Cardiac septum (tissue), 1 donor: ENCODE measurements around the gene DSC2. TPM values are rescaled to one million over a fixed set of nuclear protein-coding genes. Genes with fewer than 3 reads are reported as not detected.
"Not testable (repeated sequence)": the region's sequence is repeated elsewhere in the genome, so short reads cannot be mapped to it uniquely, and the experiment has no call there.

Experiments
- DNase-seq: peaks from one replicate; pipeline ENCODE4 v3.0.0-alpha.2; 2020; ENCODE audit warnings: low spot score
- intact Hi-C: fragments of 100-400 bp; cut with DNase I; formaldehyde crosslinking; loops from one replicate; pipeline ENCODE4 v1.14.0; 2022
- total RNA-seq: library from RNA; stranded (reverse); fragmentation: NEBNext Ultra II Directional; extraction: Animal tissue kit (Norgen Biotek cat#: 25700); gene quantifications from one replicate; pipeline ENCODE4 v1.2.1, GENCODE V29; 2021
- donor health status: DM: no; HTN: no; CAD: no.

DSC2 gene
- total RNA-seq, 1 donor from 2014 or later = 26.7 TPM

DNA sequence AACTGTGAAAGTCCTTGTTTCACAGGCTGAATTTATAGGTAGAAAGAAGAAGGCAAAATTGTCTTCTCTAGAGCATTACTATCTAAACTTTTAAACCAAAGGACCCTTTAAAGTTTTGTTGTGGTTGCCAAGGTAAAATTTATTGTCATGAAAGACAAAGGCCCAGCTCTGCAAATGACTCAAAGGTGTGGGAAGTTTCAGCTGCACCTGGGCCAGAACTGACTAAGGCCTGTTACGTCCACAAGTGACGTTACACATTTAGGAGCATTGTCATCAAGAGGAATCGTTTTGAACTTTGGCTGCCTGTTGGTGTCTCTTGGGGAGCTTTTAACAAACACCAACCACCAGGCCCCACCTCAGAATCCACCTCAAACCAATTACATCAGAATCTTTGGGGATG, 51.6 kb downstream of the DSC2 start:
- DNase-seq = no peak
- intact Hi-C loops = no loop called here

DNA sequence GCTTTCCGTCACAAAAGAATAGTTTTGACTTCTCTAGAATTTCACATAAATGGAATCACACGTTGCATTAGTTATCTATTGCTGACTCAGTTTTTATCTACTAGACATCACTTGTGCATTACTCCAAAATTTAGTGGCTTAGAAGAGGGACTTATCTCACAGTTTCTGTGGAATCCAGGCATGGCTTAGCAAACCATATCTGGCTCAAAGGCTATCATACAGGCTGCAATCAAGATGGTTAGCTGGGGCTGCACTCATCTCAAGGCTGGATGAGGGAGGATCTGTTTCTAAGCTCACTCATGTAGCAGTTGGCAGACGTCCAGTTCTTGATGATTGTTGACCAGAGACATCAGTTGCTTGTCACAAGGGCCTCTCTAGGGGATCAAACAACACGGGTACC, 53.0 kb downstream of the DSC2 start:
- no peak for DNase-seq
- intact Hi-C loops = no loop called here

DNA sequence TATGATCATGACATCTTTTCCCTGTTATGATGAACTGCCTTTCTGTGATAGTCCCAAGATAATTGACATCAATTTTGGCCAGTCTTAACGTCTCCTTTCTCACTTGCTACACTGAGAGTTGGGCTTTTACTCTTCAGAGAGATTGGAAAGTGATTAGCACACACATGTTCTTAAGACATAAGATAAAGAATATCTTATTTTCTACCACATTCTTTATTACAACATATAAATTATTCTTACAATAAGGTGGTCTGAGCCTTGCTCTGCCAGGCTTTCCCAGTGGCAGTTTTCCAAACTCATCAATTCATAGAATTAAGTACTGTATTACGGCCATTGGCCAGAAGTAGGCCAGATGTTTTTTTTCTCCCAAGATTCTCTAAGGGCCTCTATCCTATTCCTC, 54.0 kb downstream of the DSC2 start:
- intact Hi-C loops = no loop called here
- no peak for DNase-seq

DNA sequence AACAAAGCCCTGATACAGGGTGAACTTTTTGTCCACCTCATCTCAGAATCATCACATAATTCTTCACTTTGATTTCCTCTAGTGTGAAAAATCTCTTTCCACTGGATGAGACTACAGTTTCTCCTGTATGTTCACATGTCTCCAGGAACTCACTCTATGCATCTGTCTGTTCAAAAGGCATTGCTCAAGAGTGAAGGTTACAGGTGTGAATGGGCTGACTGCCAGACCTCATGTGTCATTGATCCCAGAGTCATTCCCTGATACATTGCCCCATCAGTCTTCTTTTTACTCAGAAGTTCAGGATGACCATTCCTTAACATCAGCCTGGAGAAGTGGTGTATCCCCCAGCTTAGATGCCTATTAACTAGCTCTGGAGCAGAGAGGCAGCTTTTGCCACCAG, 55.3 kb downstream of the DSC2 start:
- intact Hi-C loops = no loop called here
- DNase-seq = no peak

DNA sequence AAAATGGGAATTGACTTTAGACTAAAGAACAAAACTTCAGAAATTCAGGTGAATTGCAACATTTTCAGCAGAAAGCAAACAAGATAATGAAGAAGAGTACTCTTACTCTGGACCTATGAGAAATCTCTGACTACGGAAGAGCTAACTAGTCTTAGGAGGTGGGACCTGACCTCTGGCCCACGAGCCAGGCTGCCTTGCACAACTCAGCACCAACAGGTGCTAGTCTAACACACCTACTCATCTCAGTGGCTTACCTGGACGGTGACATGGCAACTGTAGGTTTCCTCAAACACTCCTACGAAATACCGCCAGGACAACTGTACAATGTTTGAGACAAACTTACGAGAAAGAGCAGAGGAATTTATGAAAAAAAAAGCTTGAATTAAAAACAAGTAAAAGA, 56.6 kb downstream of the DSC2 start:
- intact Hi-C loops = no loop called here

DNA sequence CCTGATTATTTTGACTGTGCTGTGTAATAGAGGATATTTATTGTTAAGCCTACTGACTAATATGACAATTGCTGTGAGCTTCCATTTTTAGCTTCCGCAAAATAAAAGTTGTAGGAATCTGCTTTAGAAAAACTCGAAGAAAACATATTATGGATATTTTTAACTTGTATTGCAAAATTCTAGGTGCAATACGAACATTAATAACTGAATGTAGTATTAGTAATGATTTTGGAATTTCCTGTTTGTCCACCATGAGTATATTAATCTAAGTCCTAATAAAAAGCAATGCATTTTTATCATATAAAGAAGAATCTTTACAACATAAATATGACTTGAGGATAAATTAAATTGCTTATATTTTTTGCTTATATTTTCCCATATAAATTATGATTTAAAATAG, 57.3 kb downstream of the DSC2 start:
- intact Hi-C loops = no loop called here
- DNase-seq = no peak

More for the DNA sequence above, 56.6 kb downstream of the DSC2 start:
- no peak for DNase-seq

DNA sequence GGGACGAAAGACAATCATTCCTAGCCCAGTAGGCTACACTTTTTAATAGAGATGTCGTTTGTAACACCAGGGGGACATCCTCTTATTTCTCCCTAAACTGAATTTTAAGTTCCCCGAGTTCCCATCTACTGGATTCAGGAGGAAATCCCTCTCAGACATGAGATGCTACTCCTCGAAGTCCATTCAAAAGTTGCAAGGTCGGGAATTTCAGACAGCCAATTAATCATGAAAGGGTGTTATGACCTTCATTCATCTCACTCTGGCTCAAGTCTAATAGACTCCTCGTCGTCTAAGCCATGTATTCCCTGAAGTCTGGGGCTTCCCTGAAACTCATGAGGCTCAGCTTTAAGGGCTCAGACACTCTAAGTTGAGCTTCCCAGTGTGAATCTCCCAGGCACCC, 58.5 kb downstream of the DSC2 start:
- intact Hi-C loops = no loop called here
- DNase-seq = no peak

DNA sequence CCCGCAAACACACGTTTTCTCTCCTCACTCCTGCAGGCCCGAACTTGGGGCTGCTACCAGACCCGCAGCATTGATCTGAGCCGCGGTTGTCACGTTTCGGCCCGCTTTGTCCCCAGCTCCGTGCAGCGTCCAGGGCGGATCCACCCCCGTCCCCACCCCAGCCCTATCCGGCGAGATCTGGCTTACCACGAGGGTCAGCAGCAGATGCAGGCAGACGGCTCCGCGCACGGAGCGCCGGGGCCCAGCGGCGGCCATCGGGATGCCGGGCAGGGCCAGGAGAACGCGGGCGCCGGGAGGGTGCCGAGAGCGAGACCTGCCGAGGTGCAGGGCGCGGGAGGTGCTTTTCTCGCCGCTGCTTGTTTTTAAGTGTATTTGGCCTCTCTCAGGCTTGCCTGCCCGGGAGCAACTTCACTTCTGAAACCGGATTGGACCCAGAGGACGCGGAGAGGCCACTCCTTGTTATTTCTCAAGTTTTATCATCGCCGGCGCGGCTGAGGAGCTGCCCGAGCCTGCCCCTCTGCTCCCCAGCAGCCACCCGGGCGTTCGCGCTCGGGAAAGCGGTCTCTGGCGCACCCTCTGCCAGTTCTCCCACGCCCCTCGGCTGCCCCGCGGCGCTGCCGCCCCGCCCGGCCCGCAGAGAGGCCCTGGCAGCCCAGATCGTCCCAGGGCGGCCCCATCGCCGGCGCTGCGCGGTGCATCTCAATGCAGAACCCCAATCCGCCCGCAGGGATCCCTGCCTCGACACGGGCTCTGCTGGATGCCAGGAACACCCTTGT, 59.6 kb downstream of the DSC2 start, which contains the start of gene DSC3:
Gene DSC3, minus strand, starts transcription at position 337 of the 776 bp plus-strand sequence. Its CDS starts 82 bp downstream, at position 255.
- DNase-seq = no peak
- intact Hi-C loops = no loop called here

DNA sequence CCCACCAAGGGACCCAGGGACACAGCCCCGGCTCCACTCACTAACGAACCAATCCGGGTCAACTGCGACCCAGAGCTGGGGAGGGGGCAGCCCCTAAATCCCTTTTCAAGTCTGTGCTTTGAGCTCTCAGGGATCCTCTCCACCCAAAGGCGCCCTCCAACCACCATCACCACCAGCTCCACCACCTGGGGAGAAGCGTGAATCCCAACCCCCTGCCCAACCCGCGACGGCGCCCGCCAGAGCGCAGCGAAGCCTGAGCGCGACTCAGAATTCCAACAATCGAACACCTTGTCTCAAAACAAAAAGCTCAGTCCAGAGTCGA, 60.2 kb downstream of the DSC2 start:
- DNase-seq = no peak
- intact Hi-C loops = no loop called here

DNA sequence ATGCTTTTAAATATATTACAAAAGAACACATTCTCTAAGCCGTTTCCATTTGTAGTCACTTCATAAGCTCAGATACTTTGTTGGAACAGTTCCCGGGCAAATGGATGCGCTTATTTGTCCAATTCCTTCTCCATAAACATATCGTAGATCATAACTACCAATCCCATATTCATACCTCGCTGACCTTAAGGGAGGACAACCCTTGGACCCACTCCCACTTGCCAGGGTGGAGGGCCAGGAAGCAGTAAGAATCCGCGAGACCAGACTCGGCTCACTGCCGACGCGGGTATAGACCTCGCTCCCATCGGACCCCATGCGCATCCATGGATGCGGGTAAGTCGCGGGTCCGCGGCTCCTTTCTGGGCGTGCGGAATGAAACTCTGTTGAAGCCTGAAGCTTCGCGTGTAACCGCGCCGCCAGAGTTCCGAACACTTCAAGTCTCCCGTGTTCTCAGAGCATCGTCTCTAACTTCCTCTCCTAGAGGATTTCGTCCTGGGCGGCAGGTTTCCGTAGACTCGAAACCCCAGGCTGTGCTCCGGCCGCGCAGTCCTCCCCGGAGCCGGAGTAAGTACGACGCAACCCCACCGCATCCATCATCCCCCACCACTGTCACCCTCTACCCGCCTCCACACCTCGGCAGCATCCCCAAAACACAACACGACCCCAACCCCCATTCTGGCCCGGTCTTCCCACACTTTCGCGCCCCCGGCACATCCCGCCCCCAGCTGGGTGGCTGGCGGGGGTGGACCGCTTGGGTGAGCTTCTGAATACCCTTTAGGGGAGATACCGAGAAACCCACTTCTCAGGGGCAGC, 60.7 kb downstream of the DSC2 start:
- intact Hi-C loops = no loop called here

DNA sequence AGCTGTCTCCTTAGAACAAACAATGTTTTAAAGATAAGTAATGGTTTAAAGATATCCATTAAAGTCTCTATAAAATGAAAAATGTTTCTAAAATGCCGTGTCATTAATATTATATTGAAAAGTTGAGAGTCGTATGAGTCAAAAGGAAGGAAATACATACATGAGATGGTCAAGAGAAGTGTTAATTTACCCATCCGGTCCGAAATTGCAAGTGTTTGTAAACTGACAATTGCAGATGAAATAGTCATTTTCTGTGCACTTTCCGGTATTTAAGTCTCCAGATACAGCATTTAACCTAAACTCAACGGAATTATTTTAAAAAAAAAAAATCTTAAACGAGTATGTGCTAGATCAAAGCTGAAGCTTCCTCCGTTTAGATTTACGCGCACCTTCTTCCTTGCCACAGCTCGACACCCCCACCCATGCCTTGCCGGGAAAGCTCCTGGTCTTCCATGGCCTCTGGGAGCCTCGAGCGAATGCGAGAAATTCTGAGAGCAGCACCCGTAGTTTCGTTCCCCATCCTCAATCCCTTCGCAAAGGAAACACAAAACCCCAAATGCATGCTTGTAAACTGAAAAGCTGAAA, 61.4 kb downstream of the DSC2 start:
- no peak for DNase-seq
- intact Hi-C loops = no loop called here

More for the DNA sequence above, 60.7 kb downstream of the DSC2 start:
- no peak for DNase-seq

DNA sequence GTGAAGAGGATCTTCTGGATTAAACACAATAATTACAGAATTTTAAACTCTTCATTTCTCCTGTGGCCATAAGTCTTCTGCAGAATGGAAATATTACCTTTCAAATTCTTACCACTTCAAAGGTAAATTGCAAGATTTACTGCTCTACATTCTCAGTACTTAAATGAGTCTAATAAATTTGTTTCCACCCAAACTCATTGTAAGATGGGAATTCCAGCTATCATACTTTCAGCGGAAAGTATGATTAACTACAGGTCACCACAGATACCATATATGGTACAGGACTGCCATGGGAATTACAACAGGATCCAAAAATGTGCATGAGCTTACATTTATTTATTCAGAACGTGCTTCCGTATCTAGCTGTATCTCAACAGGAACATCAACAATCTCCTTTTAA, 62.8 kb downstream of the DSC2 start:
- intact Hi-C loops = no loop called here

DNA sequence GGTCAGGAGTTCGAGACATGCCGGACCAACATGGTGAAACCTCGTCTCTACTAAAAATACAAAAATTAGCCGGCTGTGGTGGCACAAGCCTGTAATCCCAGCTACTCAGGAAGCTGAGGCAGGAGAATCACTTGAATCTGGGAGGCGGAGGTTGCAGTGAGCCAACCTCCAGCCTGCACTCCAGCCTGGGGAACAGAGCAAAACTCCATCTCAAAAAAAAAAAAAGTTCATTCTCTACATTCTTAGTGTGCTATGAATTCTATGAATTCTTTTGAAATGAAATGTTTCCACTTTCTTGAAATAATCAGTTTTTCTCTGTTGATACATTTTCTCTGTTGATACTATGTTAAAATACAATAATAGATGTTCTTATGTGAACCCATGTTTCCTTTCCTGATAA, 64.5 kb downstream of the DSC2 start:
- DNase-seq, intact Hi-C loops: not testable (repeated sequence)

More for the DNA sequence above, 62.8 kb downstream of the DSC2 start:
- no peak for DNase-seq

DNA sequence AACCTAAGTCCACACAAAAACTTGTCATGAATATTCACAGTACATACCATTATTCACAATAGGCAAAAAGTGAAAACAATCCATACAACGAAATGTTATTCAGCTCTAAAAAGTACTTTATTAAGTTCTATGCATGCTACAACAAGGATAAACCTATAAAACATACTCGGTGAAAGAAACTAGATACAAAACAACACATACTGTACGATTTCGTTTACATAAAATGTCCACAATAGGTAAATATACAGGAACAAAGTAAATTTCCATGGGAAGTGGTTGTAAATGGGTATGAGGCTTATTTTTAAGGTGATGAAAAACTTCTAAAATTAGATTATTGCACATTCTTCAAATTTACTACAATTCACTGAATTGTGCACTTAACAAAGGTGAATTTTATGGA, 67.7 kb downstream of the DSC2 start:
- DNase-seq = no peak
- intact Hi-C loops = no loop called here

DNA sequence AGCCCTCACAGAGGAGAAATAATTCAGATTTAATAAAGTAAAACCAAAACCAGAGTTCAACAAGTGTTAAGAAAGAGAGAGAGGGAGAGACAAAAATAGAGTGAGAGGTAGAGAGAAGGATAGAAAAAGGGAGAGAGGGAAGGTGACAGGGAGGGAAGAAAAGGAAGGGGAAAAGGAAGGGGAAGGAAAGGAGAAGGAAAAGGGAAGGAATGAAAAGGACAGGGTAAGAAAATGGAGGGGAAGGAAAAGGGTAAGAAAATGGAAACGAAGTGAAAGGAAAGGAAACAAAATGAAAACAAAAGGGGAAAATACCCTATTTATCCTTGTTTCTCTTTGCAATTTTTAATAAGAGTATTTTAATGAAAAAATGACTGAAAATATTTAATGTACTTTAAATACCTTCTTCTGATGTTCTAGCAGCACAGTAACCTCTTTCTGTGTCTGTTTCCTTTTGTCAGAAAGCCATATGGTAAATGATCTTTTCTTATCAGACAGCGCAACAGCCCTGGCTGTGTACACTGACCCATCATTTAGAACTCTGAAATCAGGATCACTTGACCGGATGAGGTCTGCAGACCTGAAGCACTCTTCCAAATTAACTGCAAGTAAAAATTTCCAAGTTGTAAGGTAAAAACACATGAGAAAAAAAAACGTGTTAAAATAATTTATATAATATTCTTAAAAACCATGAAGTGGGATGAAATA, 71.5 kb downstream of the DSC2 start:
- intact Hi-C loops = no loop called here
- no peak for DNase-seq

DNA sequence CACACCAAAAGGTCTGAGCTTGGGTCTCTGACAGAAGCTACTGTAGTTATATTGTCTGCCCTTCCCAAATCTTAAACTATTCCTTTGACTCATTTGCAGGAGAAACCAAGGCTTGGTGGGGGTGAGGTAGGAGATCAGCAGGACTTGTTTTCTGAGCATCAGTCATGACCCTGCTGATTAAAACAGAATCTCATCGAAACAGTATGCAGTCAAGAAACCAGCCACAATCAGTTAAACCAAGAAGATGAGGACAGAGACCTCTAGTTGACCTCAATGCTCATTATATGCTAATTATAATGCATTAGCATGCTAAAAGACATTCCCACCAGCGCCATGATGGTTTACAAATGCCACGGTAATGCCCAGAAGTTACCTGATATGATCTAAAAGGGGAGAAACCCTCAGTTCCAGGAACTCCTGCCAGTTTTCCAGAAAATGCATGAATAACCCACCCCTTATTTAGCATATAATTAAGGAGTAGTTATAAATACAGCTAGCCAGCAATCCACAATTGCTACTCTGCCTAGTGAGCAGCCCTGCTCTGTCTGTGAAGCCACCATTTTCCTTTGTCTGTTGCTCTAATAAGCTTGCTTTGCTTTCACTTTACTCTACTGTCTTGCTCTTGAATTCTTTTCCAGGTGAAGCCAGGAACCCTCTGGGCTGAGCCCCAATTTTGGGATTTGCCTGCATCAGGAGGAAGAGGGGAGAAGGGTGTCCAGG, 86.3 kb downstream of the DSC2 start:
- intact Hi-C loops = no loop called here

DNA sequence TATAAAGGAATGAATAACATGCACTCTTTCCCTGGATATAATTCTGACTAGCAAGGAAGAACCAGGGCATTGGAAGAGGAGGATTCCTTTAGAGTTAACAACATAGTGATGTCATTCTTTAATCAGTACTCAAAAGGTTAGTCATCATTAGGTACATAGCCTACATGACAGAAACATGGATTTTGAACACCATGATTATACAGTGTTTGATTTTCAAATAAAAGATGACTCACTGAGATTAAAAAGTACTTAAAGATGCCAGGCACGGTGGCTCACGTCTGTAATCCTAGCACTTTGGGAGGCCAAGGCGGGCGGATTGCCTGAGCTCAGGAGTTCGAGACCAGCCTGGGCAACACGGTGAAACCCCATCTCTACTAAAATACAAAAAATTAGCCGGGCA, 90.8 kb downstream of the DSC2 start:
- intact Hi-C loops, DNase-seq: not testable (repeated sequence)

More for the DNA sequence above, 86.3 kb downstream of the DSC2 start:
- no peak for DNase-seq

DNA sequence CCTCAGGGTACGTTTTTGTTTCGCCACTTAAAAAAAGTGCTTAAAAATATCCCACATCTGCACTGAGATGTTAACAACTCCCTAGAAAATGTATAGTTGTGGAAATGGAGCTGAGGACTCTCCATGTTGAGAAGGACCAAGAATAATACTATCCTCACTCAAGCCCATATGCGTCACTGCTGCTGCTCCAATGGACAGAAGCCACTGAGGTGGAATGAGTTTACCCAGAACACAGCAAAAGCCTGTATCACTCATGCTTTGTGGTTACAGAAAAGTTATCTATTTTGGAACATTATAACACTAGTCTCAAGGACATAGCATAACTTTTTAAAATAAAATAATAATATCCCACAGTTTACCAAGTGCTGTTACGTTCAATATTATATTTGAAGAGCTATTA, 91.6 kb downstream of the DSC2 start:
- intact Hi-C loops = no loop called here
- DNase-seq = no peak
